ENCODE results near the gene EDEM2.

- TF ChIP-seq EGR1 (IDR thresholded peaks at IDR 0.05) (no peak), TAF1 (IDR thresholded peaks at IDR 0.05; ENCODE audit: low read depth) (no peak), TCF12 (IDR thresholded peaks at IDR 0.05; ENCODE audit: low read depth) (no peak), EP300 (IDR thresholded peaks at IDR 0.05; ENCODE audit: borderline replicate concordance) (no peak), FOXM1 (IDR thresholded peaks at IDR 0.05; ENCODE audit: borderline replicate concordance, low read depth) (no peak), CEBPB (IDR thresholded peaks at IDR 0.05) (no peak), TEAD4 (IDR thresholded peaks at IDR 0.05) (no peak), CREB1 (IDR thresholded peaks at IDR 0.05; ENCODE audit: low read depth) (no peak), NFIC (IDR thresholded peaks at IDR 0.05) (no peak), MAX (IDR thresholded peaks at IDR 0.05) (no peak), ZBTB7A (IDR thresholded peaks at IDR 0.05; ENCODE audit: low read depth) (no peak), USF1 (IDR thresholded peaks at IDR 0.05) (no peak), YY1 (IDR thresholded peaks at IDR 0.05; ENCODE audit: low read depth) (no peak)
Measured at GRCh38 chr20:35087791-35088190, 59.3 kb downstream of the EDEM2 start.
